Muscle layer of colon (tissue), 2 donors: Measurements from ENCODE around the gene SCD5.
A peak's percentile ranks its signal among the peaks of the same experiment; 100 is the strongest.

Experiments used
- H3K27ac ChIP-seq: one replicate; pipeline ENCODE4 v1.7.0; 2013; ENCODE audit warnings: low read depth, mild to moderate bottlenecking, low read length, moderate library complexity
- H3K27me3 ChIP-seq, 2 donors: one replicate each; pipeline ENCODE4 v1.7.0; 2013; ENCODE audit warnings: low read length in 2 of 2, mild to moderate bottlenecking in 2 of 2; ENCODE audit not compliant: insufficient read depth in 2 of 2, control insufficient read depth in 1 of 2
- H3K36me3 ChIP-seq: one replicate; pipeline ENCODE4 v1.7.0; 2013; ENCODE audit warnings: mild to moderate bottlenecking, low read length; ENCODE audit not compliant: insufficient read depth
- H3K4me1 ChIP-seq: one replicate; pipeline ENCODE4 v1.7.0; 2013; ENCODE audit warnings: mild to moderate bottlenecking, low read length; ENCODE audit not compliant: insufficient read depth
- H3K4me3 ChIP-seq, 2 donors: one replicate each; pipeline ENCODE4 v1.7.0; 2013; ENCODE audit warnings: low read length in 2 of 2, low read depth in 1 of 2, mild to moderate bottlenecking in 1 of 2, moderate library complexity in 1 of 2
- H3K9ac ChIP-seq: one replicate; pipeline ENCODE4 v1.7.0; 2013; ENCODE audit warnings: low read length
- H3K9me3 ChIP-seq: one replicate; pipeline ENCODE4 v1.7.0; 2013; ENCODE audit warnings: mild to moderate bottlenecking, low read length
- donor health status: abdominal sarcoma.
- donor health status: Adenocarcinoma of cecum.

SCD5 gene

DNA sequence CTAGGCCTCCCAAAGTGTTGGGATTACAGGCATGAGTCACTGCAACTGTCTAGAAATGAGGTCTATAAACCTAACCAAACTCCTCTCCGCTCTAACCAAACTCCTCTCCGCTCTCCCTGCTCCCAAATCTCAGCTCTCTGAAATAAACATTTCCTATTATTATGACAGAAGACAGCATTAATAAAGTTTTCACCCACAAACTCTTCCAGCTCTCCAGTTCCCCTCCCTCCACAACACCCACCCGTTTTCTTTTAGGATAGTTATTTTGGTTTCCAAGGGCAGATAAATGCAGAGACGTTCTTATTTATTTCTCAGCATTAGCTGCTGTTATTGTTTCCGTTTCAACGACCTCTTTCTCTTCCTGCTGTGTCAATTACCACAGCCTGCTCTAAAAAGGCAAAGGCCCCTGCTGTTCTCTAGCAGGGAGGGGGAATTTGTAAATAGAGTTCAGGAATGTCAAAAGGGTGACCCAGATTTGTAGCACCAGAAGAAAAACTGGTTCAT lies 13.3 kb upstream of the SCD5 start:
- Histone ChIP-seq H3K27ac (no peak overlapping the region), H3K9ac (no peak overlapping the region)

DNA sequence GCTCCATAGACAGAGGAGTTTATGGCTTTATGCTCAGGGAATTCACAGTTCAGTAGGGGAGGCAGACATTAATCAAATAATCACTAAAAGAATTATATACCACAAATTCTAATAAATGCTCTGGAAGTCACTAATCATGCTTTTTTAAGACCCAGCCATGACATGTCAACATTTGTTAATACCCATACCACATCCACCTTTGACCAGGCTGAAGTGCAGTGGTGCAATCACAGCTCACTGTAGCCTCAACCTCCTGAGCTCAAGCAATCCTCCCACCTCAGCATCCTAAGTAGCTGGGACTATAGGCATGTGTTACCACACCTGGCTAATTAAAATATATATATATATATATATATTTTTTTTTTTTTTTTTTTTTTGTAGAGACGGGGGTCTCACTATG lies 12.8 kb upstream of the SCD5 start:
- Histone ChIP-seq H3K27ac (no peak overlapping the region), H3K36me3 (no peaks in the 10 kb centered on the region), H3K9ac (no peak overlapping the region), H3K27me3 (no peaks in the 10 kb centered on the region), H3K4me1 (peaks cover 11% of the 10 kb centered on the region), H3K4me3 (no peak overlapping the region), H3K9me3 (no peaks in the 10 kb centered on the region)

More for the DNA sequence above, 13.3 kb upstream of the SCD5 start:
- H3K4me3 ChIP-seq = no peak overlapping the region
- H3K9me3 ChIP-seq = no peaks in the 10 kb centered on the region
- H3K27me3 ChIP-seq = no peaks in the 10 kb centered on the region
- H3K36me3 ChIP-seq = no peaks in the 10 kb centered on the region
- peaks cover 11% of the 10 kb centered on the region for H3K4me1 ChIP-seq

DNA sequence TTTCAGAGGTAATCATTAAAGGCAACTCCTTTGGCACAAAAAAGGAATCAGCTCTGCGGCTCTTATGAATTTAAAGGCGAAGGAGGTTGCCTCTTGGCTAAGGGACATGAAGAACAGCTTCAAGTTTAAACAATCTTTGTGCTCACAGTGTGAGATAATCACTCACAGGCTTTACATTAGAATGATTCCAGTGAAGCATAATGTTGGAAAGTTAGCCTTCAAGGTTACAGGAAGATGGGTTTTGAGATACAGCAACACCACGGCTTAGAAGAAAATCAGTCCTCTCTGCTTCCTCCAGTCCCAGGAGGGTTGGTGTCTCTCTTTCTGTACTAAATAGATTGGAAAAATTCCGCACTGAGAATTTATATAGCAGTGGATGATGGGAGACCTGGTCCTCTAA lies 11.6 kb upstream of the SCD5 start:
- Histone ChIP-seq H3K27ac (no peak overlapping the region), H3K9ac (no peak overlapping the region), H3K4me1 (peaks cover 11% of the 10 kb centered on the region), H3K9me3 (no peaks in the 10 kb centered on the region), H3K27me3 (no peaks in the 10 kb centered on the region), H3K36me3 (no peaks in the 10 kb centered on the region), H3K4me3 (no peak overlapping the region)

DNA sequence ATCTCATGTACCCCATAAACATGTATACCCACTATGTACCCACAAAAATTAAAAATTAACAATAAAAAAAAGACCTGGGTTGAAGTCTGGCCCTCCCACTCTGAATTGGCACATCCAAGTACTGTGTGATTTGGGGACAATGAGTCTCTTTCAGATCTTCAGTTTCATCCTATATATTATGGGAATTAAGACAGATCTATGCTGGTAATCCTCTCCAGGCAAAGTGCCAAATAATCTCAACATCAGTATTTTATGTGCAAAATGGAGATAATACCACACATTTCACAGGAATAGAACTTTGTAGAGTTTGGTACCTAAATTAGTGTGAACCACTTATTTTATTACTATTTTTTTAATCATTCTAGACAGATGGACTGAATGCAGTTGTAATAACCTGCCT lies 11.0 kb upstream of the SCD5 start:
- no peaks in the 10 kb centered on the region for H3K27me3 ChIP-seq
- no peak overlapping the region for H3K27ac ChIP-seq

DNA sequence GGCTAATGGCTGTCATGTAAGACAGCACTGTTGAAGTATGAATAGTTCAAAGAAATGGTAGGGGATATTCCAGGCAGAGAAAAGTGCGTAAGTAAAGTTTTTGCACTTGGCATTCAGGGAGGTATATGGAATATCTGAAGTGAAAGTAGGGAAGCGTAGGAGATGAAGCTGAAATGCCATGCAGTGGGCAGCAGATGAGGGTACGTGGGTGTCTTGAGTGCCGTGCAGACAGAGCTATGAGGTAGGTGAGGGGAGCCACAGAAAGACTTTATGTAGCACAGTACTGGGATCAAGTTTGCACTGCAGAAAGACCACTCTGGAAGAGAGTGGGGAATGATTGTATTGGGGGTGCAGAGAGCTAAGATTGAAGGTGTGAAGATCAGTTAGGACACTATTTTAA lies 5.2 kb upstream of the SCD5 start:
- H3K9me3 ChIP-seq = no peaks in the 10 kb centered on the region
- H3K9ac ChIP-seq = no peak overlapping the region
- H3K4me3 ChIP-seq = no peak overlapping the region
- no peak overlapping the region for H3K27ac ChIP-seq
- peaks cover 7% of the 10 kb centered on the region for H3K4me1 ChIP-seq
- no peaks in the 10 kb centered on the region for H3K27me3 ChIP-seq
- H3K36me3 ChIP-seq = no peaks in the 10 kb centered on the region

More for the DNA sequence above, 11.0 kb upstream of the SCD5 start:
- Histone ChIP-seq H3K36me3 (no peaks in the 10 kb centered on the region), H3K9me3 (no peaks in the 10 kb centered on the region), H3K4me1 (peaks cover 11% of the 10 kb centered on the region), H3K4me3 (no peak overlapping the region), H3K9ac (no peak overlapping the region)

DNA sequence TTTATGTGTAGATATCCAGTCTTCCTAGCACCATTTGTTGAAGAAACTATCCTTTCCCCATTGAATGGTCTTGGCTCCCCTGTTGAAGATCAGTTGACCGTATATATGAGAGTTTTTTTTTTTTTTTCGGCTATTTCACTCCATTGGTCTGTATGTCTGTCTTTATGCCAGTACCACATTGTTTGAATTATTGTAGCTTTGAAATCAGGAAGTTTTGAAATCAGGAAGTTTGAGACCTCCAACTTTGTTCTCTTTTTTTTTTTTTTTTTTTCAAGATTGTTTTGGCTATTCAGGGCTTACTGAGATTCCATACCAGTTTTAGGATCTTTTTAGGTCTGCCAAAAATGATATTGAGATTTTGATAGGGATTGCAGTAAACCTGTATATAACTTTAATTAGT lies 4.3 kb upstream of the SCD5 start:
- H3K27ac ChIP-seq = no peak overlapping the region
- H3K4me1 ChIP-seq = peaks cover 7% of the 10 kb centered on the region
- H3K4me3 ChIP-seq = no peak overlapping the region
- H3K9me3 ChIP-seq = no peaks in the 10 kb centered on the region
- no peaks in the 10 kb centered on the region for H3K36me3 ChIP-seq
- no peaks in the 10 kb centered on the region for H3K27me3 ChIP-seq
- no peak overlapping the region for H3K9ac ChIP-seq

DNA sequence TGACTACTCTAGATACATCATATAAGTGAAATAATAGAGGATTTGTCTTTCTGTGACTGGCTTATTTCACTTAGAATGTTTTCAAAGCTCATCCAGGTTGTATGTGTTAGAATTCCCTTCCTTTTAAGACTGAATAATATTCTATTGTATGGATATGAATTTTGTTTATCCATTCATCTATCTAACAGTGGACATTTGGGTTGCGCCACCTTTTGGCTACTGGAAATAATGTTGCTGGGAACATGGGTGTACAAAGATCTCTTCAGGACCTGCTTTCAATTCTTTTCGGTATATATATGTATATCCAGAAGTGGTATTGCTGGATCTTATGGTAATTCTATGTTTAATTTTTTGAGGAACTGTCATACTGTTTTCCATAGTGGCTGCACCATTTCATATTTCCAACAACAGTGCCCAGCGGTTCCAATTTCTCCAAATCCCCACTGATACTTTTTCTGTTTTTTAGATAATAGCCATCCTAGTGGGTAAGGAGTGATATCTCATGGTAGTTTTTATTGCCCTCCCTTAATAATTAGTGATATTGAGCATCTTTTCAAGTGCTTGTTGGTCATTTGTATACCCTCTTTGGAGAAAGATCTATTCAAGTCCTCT lies 3.4 kb upstream of the SCD5 start:
- Histone ChIP-seq H3K4me3 (no peak overlapping the region), H3K4me1 (peaks cover 11% of the 10 kb centered on the region), H3K9ac (no peak overlapping the region), H3K9me3 (no peaks in the 10 kb centered on the region), H3K27ac (no peak overlapping the region), H3K27me3 (no peaks in the 10 kb centered on the region), H3K36me3 (no peaks in the 10 kb centered on the region)

DNA sequence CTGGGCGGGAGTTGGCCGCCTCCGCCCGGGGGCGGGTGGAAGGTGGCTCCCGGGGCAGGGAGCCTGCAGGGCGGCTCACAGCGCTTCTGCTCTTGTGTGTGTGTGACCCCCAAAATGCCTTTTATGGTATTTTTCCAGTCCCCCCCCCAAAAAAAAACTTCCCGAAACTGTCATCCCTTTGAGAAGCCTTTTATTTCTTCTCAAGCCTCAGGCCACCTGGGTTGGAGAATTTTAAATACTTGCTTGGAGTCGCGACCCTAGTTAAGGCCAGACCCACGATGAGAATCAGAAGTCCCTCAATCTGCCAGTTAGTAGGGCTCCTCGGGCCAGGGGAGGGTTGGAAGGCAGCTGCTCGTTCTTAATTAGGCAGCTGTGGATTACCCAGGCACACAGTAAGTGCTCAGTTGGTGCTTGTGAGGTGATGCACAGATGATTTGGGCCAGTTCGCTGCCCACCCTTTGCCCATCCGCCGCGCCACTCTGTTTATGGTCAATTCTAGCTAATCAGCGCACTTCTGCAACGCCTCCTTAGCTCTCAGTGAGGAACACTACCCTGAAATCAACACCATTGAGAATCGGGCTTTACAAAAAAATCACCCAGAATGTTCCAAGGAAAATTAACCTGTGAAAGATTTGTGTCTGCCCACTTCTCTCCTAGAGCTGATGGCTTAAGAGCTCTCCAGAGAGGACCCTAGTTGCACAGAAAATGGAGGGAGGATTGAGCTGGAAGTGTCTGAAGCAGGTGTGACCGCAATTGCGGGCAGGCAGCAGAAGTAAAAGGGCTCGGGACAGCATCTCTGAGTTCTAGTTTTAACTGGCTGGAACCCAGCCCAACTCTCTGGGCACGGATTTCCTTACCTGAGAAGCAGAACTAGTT lies 648 bp upstream of the SCD5 start:
- H3K4me3 ChIP-seq = peak overlapping the region; percentile 52 to 68
- peak overlapping the region; percentile 74 for H3K27ac ChIP-seq

DNA sequence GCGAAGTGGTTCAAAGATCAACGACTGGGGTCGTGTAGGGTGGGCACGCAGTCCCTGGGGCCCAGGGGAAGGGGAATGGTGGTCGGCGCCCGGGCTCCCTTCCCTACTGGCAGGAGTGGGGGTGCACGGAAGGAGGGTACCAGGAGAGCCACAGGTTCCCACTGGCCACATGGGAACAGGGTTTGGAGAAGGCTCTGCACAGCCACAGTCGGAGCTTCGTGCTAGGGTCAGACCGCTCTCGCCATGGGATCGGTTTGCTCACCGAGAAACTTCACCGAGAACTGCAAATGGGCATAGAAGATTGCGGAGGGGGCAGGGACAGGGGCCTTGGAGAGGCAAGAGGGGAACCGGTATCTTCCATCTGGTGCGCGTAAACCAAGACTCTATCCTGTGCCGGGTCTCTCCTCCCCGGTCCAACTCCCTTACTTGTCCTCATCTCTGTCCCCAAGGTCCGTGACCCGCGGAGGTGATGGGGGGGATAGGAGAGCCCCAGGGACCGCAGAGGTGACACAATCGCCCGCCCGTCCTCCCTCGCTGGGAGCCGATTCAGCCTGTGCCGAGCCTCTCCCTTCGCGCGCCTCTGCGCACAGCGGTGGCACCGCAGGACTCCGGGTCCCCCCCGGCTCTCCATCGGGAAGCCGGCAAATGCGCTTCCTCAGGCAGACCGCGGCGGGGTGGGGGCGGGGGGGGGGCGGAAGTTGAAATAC lies 1.0 kb downstream of the SCD5 start:
- Histone ChIP-seq H3K4me1 (peaks cover 14% of the 10 kb centered on the region), H3K36me3 (no peaks in the 10 kb centered on the region), H3K27ac (no peak overlapping the region), H3K9ac (peak overlapping the region; percentile 4), H3K4me3 (peak overlapping the region; percentile 68 to 71), H3K27me3 (no peaks in the 10 kb centered on the region), H3K9me3 (no peaks in the 10 kb centered on the region)

More for the DNA sequence above, 648 bp upstream of the SCD5 start:
- H3K4me1 ChIP-seq = peaks cover 14% of the 10 kb centered on the region
- H3K36me3 ChIP-seq = no peaks in the 10 kb centered on the region
- peak overlapping the region; percentile 11 for H3K9ac ChIP-seq
- no peaks in the 10 kb centered on the region for H3K9me3 ChIP-seq
- no peaks in the 10 kb centered on the region for H3K27me3 ChIP-seq

DNA sequence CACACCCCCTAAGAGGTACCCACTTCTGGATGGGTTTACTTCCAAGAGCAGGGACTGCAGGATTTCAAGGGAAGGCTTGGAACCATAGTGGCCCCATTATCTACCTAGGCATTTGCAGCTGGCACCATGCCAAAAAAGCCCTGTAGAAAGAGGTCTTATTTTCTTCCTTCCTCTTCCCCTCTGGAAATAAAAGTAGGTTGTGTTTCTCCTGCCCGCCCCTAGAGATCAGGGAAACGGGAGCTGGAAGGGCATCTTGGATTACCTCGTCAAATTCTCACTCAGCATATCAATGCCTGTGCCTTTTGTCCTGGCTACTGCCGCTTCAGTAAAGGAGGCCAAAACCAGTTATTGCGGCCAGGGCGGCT lies 1.6 kb downstream of the SCD5 start:
- Histone ChIP-seq H3K9me3 (no peaks in the 10 kb centered on the region), H3K4me3 (peak overlapping the region; percentile 68 to 71), H3K4me1 (peaks cover 14% of the 10 kb centered on the region), H3K36me3 (no peaks in the 10 kb centered on the region), H3K27ac (no peak overlapping the region), H3K9ac (peak overlapping the region; percentile 4), H3K27me3 (no peaks in the 10 kb centered on the region)

DNA sequence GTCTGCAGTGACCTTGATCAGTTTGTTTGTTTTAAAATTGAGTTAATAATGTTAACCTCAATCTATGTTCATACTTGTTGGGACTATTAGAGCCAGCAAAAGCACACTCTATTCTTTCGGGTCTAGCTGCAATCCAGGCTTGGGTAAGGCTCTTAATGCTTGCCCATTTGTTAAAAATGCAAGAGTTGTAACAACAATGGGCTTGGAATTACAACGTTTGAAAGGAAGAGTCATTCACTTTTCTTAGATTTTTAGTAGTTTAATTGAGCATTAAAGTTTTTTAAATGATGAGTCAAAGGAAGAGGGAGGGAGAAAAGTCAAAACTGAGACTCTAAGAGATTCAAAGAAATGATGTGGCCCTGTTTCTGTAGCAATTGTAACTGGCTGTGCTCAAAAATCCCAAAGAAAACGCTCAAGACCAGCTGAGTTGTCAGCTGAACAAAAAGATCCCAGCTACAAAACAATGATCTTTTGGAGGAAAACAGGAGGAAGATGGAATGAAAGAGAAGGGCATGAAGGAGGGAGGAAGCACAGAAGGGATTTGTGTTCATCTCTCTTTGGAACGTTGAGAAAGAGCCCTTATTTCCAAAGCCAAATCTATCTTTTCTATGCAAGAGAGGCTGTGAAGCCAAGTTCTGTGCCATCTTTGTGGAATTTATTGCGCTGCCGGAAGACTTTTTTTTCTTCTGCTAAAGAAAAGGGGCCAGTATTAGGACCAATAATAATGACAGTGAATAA lies 5.5 kb downstream of the SCD5 start:
- H3K27me3 ChIP-seq = no peaks in the 10 kb centered on the region
- no peaks in the 10 kb centered on the region for H3K9me3 ChIP-seq
- peaks cover 7% of the 10 kb centered on the region for H3K4me1 ChIP-seq
- H3K27ac ChIP-seq = no peak overlapping the region
- H3K9ac ChIP-seq = no peak overlapping the region
- no peak overlapping the region for H3K4me3 ChIP-seq
- H3K36me3 ChIP-seq = no peaks in the 10 kb centered on the region
